H1 (cell line): Measurements from ENCODE around the gene OR52N5. TPM values are rescaled to one million over a fixed set of nuclear protein-coding genes. Genes with fewer than 3 reads are reported as not detected.

Experiments
- GABPA ChIP-seq: IDR thresholded peaks from 2 replicates; pipeline ENCODE4 v1.6.1; 2011; ENCODE audit warnings: mild to moderate bottlenecking, low read length, moderate library complexity, borderline replicate concordance; ENCODE audit not compliant: insufficient read depth
- POLR2A ChIP-seq, 2 experiments: IDR thresholded peaks; 1 replicate in 1 of 2; 2 replicates in 1 of 2; pipeline ENCODE4 v1.6.1; 2011; ENCODE audit warnings: low read depth in 2 of 2, low read length in 2 of 2, mild to moderate bottlenecking in 2 of 2; ENCODE audit errors: control extremely low read depth in 1 of 2
- SIRT6 ChIP-seq: IDR thresholded peaks from one replicate; pipeline ENCODE4 v1.7.1; 2012; ENCODE audit warnings: low read length, inconsistent platforms
- USF2 ChIP-seq: IDR thresholded peaks from 2 replicates; pipeline ENCODE4 v1.6.1; 2011; ENCODE audit warnings: low read length, improper control_type of control experiment
- polyA plus RNA-seq, 7 experiments: library from polyadenylated mRNA; depleted of rRNA in 3 of 7; stranded (reverse) in 5 of 7; unstranded in 2 of 7; fragments of >200 nt in 5 of 7; fragments of 200-250 nt in 2 of 7; gene quantifications; 1 replicate in 5 of 7; 2 replicates in 1 of 7; 4 replicates in 1 of 7; pipeline versions ENCODE4 v1.2.1 to v1.2.3, GENCODE V29; 2011 to 2013; ENCODE audit warnings: missing spikeins in 2 of 7, mixed read lengths in 2 of 7
- total RNA-seq: library from RNA; stranded (reverse); fragmentation: NEBNext Ultra II Directional; extraction: Animal tissue kit (Norgen Biotek cat#: 25700); gene quantifications from 2 replicates; pipeline ENCODE4 v1.2.1, GENCODE V29; 2021

Gene OR52N5
- total and polyA plus RNA-seq, 2 of the 8 experiments (the other 6 are each of a cell fraction or from before 2014, with no cell fraction given): 0.12 TPM; not detected in 1

DNA sequence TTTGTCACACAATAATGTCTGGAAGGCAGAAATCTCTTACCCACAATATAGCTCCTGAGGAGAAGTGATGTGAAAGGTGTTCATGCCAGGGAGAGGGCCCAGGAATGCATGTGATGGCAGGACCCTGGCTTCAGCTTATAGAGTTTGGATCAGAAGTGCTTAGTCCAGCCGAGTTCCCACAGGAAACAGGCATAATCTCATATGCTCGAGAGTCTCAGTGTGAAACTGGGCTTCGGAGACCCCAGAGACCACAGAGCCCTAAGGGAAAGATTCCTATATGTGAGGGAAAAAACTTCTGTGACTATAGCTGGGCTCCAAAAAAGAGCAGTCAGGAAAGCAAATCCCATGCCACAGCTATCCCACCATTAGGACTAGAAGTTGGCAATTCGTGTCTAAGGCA lies at the start of gene OR52N5 (continued):
- TF ChIP-seq SIRT6 (no peak), POLR2A (IDR thresholded peaks at IDR 0.05; ENCODE audit: control extremely low read depth in 1 of 2, low read depth in 2 of 2, low read length in 2 of 2) (no peak), GABPA (no peak), USF2 (no peak)
